GM21786 (cell line): ENCODE results near the gene PLXNA1.

Source experiments
- ATAC-seq: cut with Tn5 transposase; IDR thresholded peaks from one replicate; pipeline ENCODE4 v1.9.1; 2021; ENCODE audit not compliant: unreplicated experiment

The PLXNA1 gene

GRCh38 chr3:126986001-126986400, 3.1 kb downstream of the PLXNA1 start:
- no peak for ATAC-seq

GRCh38 chr3:126987129-126987528, 4.2 kb downstream of the PLXNA1 start:
- ATAC-seq, result no peak

- ATAC-seq, result no peak
Observed at GRCh38 chr3:126987596-126987995, 4.7 kb downstream of the PLXNA1 start.

GRCh38 chr3:126988451-126989021, 5.6 kb downstream of the PLXNA1 start:
- ATAC-seq, result no peak

DNA sequence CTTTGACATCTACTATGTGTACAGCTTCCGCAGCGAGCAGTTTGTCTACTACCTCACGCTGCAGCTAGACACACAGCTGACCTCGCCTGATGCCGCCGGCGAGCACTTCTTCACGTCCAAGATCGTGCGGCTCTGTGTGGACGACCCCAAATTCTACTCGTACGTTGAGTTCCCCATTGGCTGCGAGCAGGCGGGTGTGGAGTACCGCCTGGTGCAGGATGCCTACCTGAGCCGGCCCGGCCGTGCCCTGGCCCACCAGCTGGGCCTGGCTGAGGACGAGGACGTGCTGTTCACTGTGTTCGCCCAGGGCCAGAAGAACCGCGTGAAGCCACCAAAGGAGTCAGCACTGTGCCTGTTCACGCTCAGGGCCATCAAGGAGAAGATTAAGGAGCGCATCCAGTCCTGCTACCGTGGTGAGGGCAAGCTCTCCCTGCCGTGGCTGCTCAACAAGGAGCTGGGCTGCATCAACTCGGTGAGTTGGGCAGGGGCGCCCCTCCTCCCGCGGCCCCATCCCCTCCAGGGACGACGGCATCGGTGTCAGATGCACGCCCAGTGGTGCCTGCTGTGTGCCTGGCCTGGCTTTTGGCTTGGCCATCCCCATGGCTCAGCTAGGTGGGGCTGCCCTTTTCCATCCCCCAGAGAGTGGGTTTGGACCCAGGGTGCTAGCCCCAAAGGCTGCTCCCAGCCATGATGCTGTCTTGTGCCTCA, 6.6 kb downstream of the PLXNA1 start:
- no peak for ATAC-seq

DNA sequence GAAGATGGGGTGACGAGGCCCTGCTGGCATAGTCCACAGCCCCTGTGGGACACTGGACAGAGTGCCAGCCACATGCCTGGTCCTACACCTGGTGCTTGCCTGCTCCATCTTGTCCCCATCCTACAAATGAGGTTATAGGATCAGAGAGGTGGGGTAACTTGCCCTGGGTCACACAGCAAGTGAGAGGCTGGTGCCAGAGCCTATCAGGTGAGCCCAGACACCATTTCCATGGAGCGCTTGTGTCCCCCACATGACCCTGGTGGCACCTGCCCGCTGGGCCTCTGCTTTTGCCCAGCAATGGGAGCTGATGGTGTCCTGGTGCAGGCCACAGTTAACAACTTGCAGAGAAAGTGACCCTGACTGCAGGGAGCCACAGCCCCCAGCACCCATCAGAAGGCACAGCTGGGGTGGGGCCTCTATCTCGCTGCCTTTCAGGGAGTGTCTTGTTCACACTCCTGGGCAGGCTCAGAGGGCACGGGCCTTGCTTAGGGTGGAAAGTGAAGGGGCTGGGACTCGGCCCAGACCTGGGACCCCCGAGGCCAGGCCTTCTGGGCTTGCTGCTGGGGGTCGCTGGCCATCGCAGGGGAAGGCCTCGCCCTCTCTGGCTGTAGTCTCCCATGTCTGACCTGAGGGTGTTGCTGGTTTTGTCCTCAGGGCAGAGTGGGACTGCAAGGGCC, 7.2 kb downstream of the PLXNA1 start:
- ATAC-seq, result no peak

DNA sequence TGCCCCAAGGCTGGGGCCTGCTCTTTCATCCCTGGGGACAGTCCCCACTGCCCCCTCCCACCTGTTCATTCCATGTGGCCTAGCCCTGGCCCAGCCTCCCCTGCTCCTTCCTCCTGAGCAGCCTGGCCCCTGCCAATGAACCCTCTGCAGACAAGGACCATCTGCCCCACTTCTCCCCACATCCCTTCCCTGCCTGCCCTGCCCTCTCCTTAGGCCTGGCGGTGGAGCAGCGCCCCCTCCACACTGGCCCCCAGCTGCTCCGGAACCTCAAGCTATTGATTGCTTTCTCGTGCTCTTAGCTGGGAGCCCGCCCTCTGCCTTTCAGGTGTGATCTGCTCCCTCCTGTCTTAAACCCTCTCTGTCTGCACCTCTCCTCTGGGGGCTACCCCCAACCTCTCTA, 8.0 kb downstream of the PLXNA1 start:
- no peak for ATAC-seq

GRCh38 chr3:126991366-126992200, 8.7 kb downstream of the PLXNA1 start:
- no peak for ATAC-seq

DNA sequence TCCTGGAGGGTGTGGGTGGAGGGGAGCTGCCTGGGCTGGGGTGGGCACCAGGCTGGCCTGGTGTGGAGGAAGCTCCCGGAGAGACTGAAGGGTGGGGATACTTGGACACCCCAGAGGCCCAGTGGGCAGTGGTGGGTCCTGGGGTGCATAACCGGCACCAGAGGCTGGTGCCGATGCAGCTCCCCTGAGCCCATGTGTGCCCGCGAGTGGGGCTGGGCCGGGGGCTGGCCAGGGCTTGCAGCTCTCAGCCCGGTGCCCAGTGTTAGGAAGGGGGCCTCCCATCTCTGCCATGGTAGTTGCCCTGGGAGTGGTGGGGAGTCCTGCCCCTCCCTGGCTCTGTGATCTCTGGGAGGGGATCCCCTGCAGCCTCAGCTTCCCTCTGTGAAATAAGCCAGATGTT, 9.3 kb downstream of the PLXNA1 start:
- ATAC-seq, result no peak

GRCh38 chr3:126992776-126993175, 9.9 kb downstream of the PLXNA1 start:
- no peak for ATAC-seq

- no peak for ATAC-seq
Observed at GRCh38 chr3:126993436-126993835, 10.5 kb downstream of the PLXNA1 start.

DNA sequence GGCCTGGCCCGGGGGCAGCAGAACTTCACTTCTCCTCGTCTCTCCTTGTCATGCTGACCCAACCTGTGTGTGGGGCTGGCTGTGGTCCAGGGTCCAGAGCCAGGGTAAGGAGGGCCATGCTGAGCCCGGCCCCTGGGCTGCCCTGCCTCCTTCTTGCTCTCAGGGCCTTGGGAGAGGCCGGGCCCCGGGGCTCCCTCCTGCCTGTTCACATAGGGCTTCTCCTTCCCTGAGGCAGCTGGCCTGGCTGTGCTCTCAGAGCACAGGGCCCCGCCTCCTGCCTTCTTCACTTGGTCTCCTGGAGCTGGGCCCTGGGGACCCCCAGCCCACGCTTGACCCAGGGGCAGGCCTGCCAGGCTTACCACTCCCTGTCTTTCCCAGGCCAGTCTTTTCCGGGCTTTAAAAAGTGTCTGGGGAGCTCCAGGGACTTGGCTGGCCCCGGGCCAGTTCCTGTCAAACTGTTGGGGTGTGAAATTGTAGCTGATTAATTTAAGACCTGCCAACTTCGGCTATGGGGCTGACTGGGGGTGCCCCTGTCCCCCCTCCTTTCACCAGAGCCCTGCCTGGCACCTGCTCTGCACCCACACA, 11.8 kb downstream of the PLXNA1 start:
- ATAC-seq, result no peak

DNA sequence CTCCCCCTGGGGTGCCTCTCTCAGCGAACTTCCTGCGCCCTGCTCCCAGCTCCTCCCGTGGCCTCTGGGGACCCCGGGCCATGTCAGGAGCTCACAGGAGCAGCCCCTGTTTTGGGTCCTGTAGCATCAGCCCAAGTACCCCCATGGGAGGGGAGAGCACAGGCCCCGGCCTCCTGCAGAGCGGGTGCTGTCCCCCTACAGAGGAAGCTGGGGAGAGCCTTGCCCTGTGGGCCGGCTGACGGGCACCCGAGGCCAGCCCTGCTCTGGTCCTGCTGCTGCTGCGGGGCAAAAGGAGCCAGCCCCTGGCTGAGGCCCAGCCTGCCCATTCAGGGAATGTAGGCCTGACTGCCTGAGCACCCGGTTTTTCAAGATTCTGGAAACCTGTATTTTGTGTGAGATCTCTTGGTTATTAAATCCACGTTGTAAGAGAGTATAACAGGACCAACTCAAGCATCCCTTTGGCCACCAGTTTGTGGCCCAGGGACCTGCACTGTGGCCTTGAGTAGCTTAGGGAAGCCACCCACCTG, 12.4 kb downstream of the PLXNA1 start:
- ATAC-seq, result no peak

DNA sequence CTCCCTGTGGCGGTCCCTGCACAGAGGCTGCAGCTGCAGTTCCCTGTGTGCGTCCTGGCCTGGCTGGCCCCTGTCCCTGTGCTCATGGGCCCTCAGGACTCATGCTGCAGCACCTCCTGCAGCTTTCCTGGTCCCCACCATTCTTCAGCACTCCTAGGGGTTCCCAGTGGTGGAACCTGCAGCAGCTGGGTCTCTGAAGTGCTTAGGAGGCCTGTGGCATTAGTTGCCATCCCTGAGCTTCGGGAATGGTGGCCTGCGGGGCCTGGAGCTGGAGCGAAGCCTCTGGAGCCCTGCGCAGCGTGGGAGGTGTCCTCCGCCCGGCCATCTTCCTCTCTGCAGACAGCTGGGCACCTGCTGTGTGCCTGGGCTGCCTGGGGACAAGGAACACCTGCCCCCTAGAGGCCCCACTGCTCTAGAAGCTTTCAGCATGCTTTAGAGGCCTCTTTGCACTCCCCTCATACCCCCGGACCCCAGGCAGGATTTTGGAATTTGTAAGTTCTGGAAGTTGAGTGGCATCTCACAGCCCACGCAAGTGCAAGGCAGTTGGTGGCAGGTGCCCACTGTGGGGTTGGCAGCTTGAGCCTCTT, 13.1 kb downstream of the PLXNA1 start:
- no peak for ATAC-seq

DNA sequence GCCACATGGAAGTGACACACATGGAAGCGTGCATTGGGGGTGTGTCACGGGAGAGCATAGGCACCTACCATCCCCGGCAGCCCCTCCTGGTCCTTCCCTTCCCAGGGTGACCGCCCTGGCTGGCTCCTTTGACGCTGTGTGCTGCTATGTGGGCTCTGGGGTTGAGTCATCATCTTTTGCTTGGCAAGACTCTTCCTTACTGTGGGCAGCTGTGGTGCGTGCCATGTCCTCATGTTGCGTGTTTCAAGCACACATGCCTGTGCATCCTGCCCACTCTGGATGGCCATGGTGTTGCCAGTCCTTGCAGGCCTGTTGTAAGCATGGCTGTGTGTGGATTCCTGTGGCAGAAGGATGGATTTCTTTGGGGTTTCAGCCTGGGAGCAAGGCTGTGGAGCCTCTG, 14.0 kb downstream of the PLXNA1 start:
- ATAC-seq, result no peak

GRCh38 chr3:126997455-126998038, 14.6 kb downstream of the PLXNA1 start:
- ATAC-seq, result no peak

- no peak for ATAC-seq
Observed at GRCh38 chr3:126998320-126998719, 15.4 kb downstream of the PLXNA1 start.

- no peak for ATAC-seq
Observed at GRCh38 chr3:126998728-126999127, 15.8 kb downstream of the PLXNA1 start.

GRCh38 chr3:126999383-126999782, 16.5 kb downstream of the PLXNA1 start:
- no peak for ATAC-seq

DNA sequence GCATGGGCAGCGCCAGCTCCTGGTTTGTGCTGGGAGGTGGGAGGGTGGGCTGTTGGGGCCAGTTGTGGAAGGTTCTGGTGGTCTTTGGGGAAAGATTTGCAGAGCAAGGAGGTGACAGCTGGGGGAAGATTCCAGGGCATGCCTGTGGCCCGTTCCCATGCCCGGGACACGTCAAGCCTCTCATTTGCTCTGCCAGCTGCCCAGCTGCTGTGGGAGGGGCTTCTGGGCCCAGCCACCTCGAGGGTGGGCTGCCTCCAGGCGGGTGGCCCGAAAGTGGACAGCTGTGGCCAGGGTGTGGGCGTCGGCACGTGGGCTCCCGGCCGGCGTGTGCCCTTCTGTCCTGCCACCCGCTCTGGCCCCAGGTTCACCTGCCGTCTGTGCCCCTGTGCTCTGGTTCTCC, 17.2 kb downstream of the PLXNA1 start:
- ATAC-seq, result no peak
